ENCODE data around the gene APLN. TPM values are rescaled to one million over a fixed set of nuclear protein-coding genes. Genes with fewer than 3 reads are reported as not detected.

Gene APLN, protein sequence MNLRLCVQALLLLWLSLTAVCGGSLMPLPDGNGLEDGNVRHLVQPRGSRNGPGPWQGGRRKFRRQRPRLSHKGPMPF
- total RNA-seq (2022) (not detected in 2 replicates), Bru-seq, nascent RNA (not detected), BruChase-seq, experiment 1, labeled RNA remaining after a 6-hour chase (not detected), BruChase-seq, experiment 2, labeled RNA remaining after a 2-hour chase (percentile 8 among the genes with signal in this experiment)
- long read RNA-seq, result 0 reads

DNA sequence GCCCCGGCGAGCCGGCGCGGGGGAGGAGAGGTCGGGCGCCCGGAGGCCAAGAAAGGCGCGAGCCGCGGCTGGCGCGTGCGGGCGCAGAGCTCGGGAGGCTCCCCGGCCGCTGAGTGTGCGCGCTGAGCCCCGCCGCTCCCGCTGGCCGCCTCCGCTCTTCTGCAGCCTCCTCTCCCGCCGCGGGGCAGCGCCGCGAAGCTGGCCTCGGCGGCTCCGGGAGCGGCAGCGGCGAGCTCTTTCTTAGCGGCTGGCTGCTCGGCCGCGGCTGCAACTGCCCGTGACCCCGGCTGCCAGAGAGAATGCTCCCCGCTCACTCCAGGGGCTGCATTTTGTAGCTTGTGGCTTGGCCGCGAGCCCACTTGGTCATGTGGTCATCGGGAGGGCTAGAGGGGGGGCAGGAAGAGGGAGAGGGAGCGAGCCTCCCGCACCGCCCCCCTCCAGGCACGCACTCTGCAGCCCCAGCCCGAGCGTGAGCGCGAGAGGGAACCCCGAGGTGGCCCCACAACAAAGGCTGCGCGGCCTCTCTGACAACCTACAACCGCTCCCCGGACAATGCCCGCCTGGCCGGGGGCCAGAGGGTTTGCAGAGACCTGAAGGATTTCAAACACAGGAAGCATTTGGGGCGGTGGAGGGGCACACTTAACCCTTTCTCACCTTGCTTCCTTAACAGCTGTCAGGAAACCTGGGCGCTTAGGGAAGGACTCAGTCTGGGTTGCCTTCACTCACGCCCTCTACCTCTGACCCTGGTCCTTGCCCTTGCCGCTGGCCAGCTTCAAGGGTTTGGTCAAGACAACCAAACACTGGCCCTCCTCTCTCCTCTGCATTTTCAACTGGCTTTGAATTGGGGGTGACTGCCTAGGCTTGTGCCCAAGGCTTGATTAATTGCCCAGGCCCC is at the start of gene APLN:
TSS of gene APLN (minus strand) at position 305 of the 895 bp plus-strand sequence. CDS start 326 bp downstream, outside the sequence.
- ChIA-PET POLR2A (interaction anchor here (0.6 to 1.5 kb wide), 2 partner anchors 13 to 34 kb away, joined by 3 to 4 read pairs; no protein-coding TSS in a partner anchor), CTCF (interaction anchor here (0.6 to 4.5 kb wide), 13 partner anchors 10 to 113 kb away, joined by 3 to 33 read pairs (median 5); partner anchors contain the start of gene XPNPEP2)
- Mint-ChIP-seq H3K27me3 (ENCODE audit: insufficient read depth, unreplicated experiment) (peaks cover 42% of the 10 kb centered on the region), H3K9me3 (ENCODE audit: unreplicated experiment) (no peaks in the 10 kb centered on the region), H3K36me3 (ENCODE audit: insufficient read depth, unreplicated experiment) (peaks cover 9% of the 10 kb centered on the region), H3K4me1 (ENCODE audit: insufficient read depth, unreplicated experiment) (no peaks in the 10 kb centered on the region), H3K27ac (ENCODE audit: low read depth, unreplicated experiment) (no peak within 1 kb of the TSS), H3K4me3 (ENCODE audit: unreplicated experiment) (peak within 1 kb of the TSS; percentile 71)
- no peak for DNase-seq (ENCODE audit: unreplicated experiment)
- TF ChIP-seq, protein P1, sequence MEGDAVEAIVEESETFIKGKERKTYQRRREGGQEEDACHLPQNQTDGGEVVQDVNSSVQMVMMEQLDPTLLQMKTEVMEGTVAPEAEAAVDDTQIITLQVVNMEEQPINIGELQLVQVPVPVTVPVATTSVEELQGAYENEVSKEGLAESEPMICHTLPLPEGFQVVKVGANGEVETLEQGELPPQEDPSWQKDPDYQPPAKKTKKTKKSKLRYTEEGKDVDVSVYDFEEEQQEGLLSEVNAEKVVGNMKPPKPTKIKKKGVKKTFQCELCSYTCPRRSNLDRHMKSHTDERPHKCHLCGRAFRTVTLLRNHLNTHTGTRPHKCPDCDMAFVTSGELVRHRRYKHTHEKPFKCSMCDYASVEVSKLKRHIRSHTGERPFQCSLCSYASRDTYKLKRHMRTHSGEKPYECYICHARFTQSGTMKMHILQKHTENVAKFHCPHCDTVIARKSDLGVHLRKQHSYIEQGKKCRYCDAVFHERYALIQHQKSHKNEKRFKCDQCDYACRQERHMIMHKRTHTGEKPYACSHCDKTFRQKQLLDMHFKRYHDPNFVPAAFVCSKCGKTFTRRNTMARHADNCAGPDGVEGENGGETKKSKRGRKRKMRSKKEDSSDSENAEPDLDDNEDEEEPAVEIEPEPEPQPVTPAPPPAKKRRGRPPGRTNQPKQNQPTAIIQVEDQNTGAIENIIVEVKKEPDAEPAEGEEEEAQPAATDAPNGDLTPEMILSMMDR (IDR thresholded peaks at IDR 0.05; ENCODE audit: unreplicated experiment), result no peak
- no TSS peak for BruUV-seq (replicated peaks)
- intact Hi-C loops (cut with micrococcal nuclease), result no loop called here

DNA sequence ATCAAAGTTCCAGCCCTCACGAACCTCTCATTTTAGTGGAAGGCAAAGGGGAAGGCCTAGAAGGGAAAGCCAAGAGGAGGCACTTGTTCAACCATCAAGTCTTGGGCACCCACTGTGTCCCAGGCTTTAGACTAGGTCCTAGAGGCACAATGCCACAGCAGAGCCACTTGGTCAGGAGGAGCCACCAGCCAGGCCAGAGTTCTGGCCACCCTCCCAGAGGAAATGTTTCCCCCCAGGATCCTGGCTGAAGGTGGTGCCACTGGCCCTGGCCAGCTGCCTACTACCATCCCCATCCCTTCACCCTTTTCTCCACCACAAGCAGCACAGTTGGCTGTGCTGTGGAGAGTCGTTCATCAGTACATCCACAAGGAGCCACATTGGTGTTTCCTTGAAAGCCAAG is 49.7 kb upstream of the APLN start:
- Mint-ChIP-seq H3K9me3 (ENCODE audit: unreplicated experiment) (no peaks in the 10 kb centered on the region), H3K27ac (ENCODE audit: low read depth, unreplicated experiment) (no peak overlapping the region)
- CTCF ChIA-PET, result interaction anchor here (0.7 kb wide), 1 partner anchor 1210 kb away, joined by 3 read pairs; no protein-coding TSS in a partner anchor

DNA sequence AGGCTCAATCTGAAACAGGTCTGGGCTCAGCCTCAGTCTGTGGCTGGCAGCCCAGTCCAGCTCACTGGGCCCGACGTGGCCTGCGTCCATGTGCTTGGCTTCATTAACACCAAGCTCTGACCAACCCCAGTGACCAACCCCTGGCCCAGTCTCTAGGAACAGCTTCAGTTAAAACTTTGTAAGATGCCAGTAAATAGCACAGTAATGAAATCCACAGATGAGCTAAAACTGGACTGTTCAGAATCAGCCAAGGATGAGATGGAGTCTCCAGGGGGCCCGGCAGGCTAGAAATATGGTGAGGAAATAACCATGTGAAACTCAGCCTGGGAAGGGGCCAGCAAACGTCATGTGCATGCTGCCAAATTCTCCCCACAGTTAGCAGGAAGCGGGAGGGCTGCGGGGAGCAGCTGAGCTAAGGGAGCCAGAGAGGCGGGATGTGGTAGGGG is 46.9 kb upstream of the APLN start:
- no peaks in the 10 kb centered on the region for H3K36me3 Mint-ChIP-seq (ENCODE audit: insufficient read depth, unreplicated experiment)
- no TSS peak for BruUV-seq (replicated peaks)
- H3K27me3 Mint-ChIP-seq (ENCODE audit: insufficient read depth, unreplicated experiment), result peaks cover 58% of the 10 kb centered on the region
- peaks cover 4% of the 10 kb centered on the region for H3K4me1 Mint-ChIP-seq (ENCODE audit: insufficient read depth, unreplicated experiment)
- ChIA-PET POLR2A (interaction anchor here (0.7 kb wide), 1 partner anchor 98 kb away, joined by 3 read pairs; no protein-coding TSS in a partner anchor), CTCF (interaction anchor here (1.1 kb wide), 1 partner anchor 65 kb away, joined by 3 read pairs; no protein-coding TSS in a partner anchor)
- no peak overlapping the region for H3K4me3 Mint-ChIP-seq (ENCODE audit: unreplicated experiment)
- no peak for DNase-seq (ENCODE audit: unreplicated experiment)
- intact Hi-C loops (cut with micrococcal nuclease), result no loop called here
- H3K9me3 Mint-ChIP-seq (ENCODE audit: unreplicated experiment), result no peaks in the 10 kb centered on the region
- no peak overlapping the region for H3K27ac Mint-ChIP-seq (ENCODE audit: low read depth, unreplicated experiment)
- TF ChIP-seq, protein P1 (IDR thresholded peaks at IDR 0.05; ENCODE audit: unreplicated experiment), result no peak

More for the DNA sequence above, 49.7 kb upstream of the APLN start:
- intact Hi-C loops (cut with micrococcal nuclease), result no loop called here
- peaks cover 60% of the 10 kb centered on the region for H3K27me3 Mint-ChIP-seq (ENCODE audit: insufficient read depth, unreplicated experiment)
- no TSS peak for BruUV-seq (replicated peaks)
- POLR2A ChIA-PET, result no interaction called here
- DNase-seq (ENCODE audit: unreplicated experiment), result no peak
- TF ChIP-seq, protein P1 (IDR thresholded peaks at IDR 0.05; ENCODE audit: unreplicated experiment), result no peak
- H3K4me3 Mint-ChIP-seq (ENCODE audit: unreplicated experiment), result no peak overlapping the region
- H3K4me1 Mint-ChIP-seq (ENCODE audit: insufficient read depth, unreplicated experiment), result peaks cover 9% of the 10 kb centered on the region
- no peaks in the 10 kb centered on the region for H3K36me3 Mint-ChIP-seq (ENCODE audit: insufficient read depth, unreplicated experiment)

DNA sequence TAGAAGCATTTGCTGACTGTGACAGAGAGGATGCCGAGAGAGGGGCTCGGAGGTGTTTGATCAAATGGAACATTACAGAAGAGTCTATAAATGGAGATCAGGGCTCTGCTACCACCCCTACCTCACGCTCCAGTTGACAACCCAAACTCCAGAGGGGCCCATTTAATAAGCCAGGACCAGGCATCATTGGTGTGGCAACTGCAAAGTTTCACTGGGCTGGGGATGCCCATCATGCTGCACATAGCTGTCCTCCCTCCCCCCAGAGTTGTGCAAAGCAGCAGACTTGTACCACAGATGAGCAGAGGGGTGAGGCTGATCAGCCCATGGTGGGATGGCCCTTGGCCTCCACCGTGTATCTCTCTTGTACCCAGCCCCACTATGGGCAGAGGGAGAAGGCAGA is 45.8 kb upstream of the APLN start:
- peaks cover 68% of the 10 kb centered on the region for H3K27me3 Mint-ChIP-seq (ENCODE audit: insufficient read depth, unreplicated experiment)
- DNase-seq (ENCODE audit: unreplicated experiment), result no peak
- no peak overlapping the region for H3K4me3 Mint-ChIP-seq (ENCODE audit: unreplicated experiment)
- H3K27ac Mint-ChIP-seq (ENCODE audit: low read depth, unreplicated experiment), result no peak overlapping the region
- H3K36me3 Mint-ChIP-seq (ENCODE audit: insufficient read depth, unreplicated experiment), result no peaks in the 10 kb centered on the region
- CTCF ChIA-PET, result interaction anchor here (0.8 to 1.4 kb wide), 2 partner anchors 25 to 63 kb away, joined by 3 read pairs; no protein-coding TSS in a partner anchor
- no TSS peak for BruUV-seq (replicated peaks)
- TF ChIP-seq, protein P1 (IDR thresholded peaks at IDR 0.05; ENCODE audit: unreplicated experiment), result no peak
- intact Hi-C loops (cut with micrococcal nuclease), result no loop called here
- no peaks in the 10 kb centered on the region for H3K9me3 Mint-ChIP-seq (ENCODE audit: unreplicated experiment)
- POLR2A ChIA-PET, result no interaction called here
- no peaks in the 10 kb centered on the region for H3K4me1 Mint-ChIP-seq (ENCODE audit: insufficient read depth, unreplicated experiment)
